Smooth muscle cell (in vitro differentiated cells): ENCODE results near the gene FIGNL2. TPM values are rescaled to one million over a fixed set of nuclear protein-coding genes. Genes with fewer than 3 reads are reported as not detected.

Experiments
- DNase-seq: peaks from one replicate; lab custom pipeline; 2025; ENCODE audit not compliant: unreplicated experiment; lab: John Stamatoyannopoulos, UW
- H2AFZ ChIP-seq: fragments of 200-600 bp; sonication (generic); 2 replicates; pipeline ENCODE4 v1.6.0; 2016; ENCODE audit warnings: antibody characterized with exemption, low read depth, mild to moderate bottlenecking
- H3F3A ChIP-seq: fragments of 200-600 bp; sonication (generic); 2 replicates; pipeline ENCODE4 v1.6.0; 2017; ENCODE audit warnings: antibody characterized with exemption, low read depth
- H3K27ac ChIP-seq: fragments of 200-600 bp; sonication (generic); 2 replicates; pipeline ENCODE4 v1.5.1; 2016; ENCODE audit warnings: low read depth, mild to moderate bottlenecking
- H3K27me3 ChIP-seq: fragments of 200-600 bp; sonication (generic); 2 replicates; pipeline ENCODE4 v1.6.1; 2016; ENCODE audit warnings: low read depth, mild to moderate bottlenecking
- H3K36me3 ChIP-seq: fragments of 200-600 bp; sonication (generic); 2 replicates; pipeline ENCODE4 v1.5.1; 2016; ENCODE audit warnings: low read depth
- H3K4me1 ChIP-seq: fragments of 200-600 bp; sonication (generic); 2 replicates; pipeline ENCODE4 v1.5.1; 2016; ENCODE audit warnings: low read depth
- H3K4me2 ChIP-seq: fragments of 200-600 bp; sonication (generic); 2 replicates; pipeline ENCODE4 v1.6.0; 2016; ENCODE audit warnings: mild to moderate bottlenecking
- H3K4me3 ChIP-seq: fragments of 200-600 bp; sonication (generic); 2 replicates; pipeline ENCODE4 v1.5.1; 2016; ENCODE audit warnings: mild to moderate bottlenecking
- H3K79me2 ChIP-seq: fragments of 200-600 bp; sonication (generic); 2 replicates; pipeline ENCODE4 v1.6.0; 2016; ENCODE audit warnings: low read depth, mild to moderate bottlenecking
- H3K9ac ChIP-seq: fragments of 200-600 bp; sonication (generic); 2 replicates; pipeline ENCODE4 v1.6.0; 2016; ENCODE audit warnings: low read depth
- H3K9me3 ChIP-seq: fragments of 200-600 bp; sonication (generic); replicated peaks from 2 replicates; pipeline ENCODE4 v1.5.1; 2016; ENCODE audit warnings: low read depth
- H4K20me1 ChIP-seq: fragments of 200-600 bp; sonication (generic); 2 replicates; pipeline ENCODE4 v1.6.0; 2016; ENCODE audit warnings: low read depth
- WGBS: methylation state at CpG from one replicate; pipeline ENCODE4 v1.1.7; 2016; ENCODE audit warnings: low lambda C conversion rate; 5-methylcytosine and 5-hydroxymethylcytosine counted together
- polyA plus RNA-seq: library from polyadenylated mRNA; unstranded; fragments of >200 nt; fragmentation: Nextera tagmentation; extraction: Ambion mirVana; gene quantifications from 2 replicates; pipeline ENCODE4 v1.2.1, GENCODE V29; 2016
- total RNA-seq: library from RNA; depleted of rRNA; stranded (reverse); fragments of >200 nt; gene quantifications from 2 replicates; pipeline ENCODE4 v1.2.3, GENCODE V29; 2014
- TF ChIP-seq, protein P1 (sequence below): fragments of 200-600 bp; sonication (generic); IDR thresholded peaks from 2 replicates; pipeline ENCODE4 v1.5.1; 2017; ENCODE audit warnings: borderline replicate concordance, mild to moderate bottlenecking, antibody characterized with exemption; ENCODE audit not compliant: insufficient read depth, poor library complexity, severe bottlenecking

Gene FIGNL2
- total and polyA plus RNA-seq, 2 experiments from 2014 or later = 1.1 to 2.7 TPM

DNA sequence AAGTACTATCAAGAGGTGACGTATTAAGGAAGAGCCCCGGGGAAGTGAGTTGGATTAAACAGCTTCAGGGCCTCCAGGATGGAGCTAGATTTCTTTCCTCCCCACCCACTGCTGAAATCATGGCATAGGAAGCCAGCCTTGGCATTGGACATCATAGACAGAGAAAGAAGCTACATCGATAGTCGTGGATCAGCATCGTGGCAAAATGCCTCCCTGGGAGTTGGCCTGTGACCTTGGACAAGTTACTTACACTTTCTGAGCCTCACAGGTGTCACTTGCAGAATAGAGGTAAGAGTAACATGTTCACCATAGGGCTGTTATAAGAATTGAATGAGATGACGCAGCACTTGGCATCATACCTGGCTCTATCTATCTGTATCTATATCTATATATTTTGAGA is 45.3 kb upstream of the FIGNL2 start:
- TF ChIP-seq, protein P1, sequence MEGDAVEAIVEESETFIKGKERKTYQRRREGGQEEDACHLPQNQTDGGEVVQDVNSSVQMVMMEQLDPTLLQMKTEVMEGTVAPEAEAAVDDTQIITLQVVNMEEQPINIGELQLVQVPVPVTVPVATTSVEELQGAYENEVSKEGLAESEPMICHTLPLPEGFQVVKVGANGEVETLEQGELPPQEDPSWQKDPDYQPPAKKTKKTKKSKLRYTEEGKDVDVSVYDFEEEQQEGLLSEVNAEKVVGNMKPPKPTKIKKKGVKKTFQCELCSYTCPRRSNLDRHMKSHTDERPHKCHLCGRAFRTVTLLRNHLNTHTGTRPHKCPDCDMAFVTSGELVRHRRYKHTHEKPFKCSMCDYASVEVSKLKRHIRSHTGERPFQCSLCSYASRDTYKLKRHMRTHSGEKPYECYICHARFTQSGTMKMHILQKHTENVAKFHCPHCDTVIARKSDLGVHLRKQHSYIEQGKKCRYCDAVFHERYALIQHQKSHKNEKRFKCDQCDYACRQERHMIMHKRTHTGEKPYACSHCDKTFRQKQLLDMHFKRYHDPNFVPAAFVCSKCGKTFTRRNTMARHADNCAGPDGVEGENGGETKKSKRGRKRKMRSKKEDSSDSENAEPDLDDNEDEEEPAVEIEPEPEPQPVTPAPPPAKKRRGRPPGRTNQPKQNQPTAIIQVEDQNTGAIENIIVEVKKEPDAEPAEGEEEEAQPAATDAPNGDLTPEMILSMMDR = no peak
- no peaks in the 10 kb centered on the region for H3K27me3 ChIP-seq
- H3K4me1 ChIP-seq = no peaks in the 10 kb centered on the region
- no peak overlapping the region for H2AFZ ChIP-seq
- no peaks in the 10 kb centered on the region for H3K36me3 ChIP-seq
- no peaks in the 10 kb centered on the region for H3K9me3 ChIP-seq
- H3K4me2 ChIP-seq = no peak overlapping the region
- 92% methylated on average over 6 of the region's 6 CpGs for WGBS
- H3K79me2 ChIP-seq = no peaks in the 10 kb centered on the region
- H4K20me1 ChIP-seq = no peaks in the 10 kb centered on the region
- H3K27ac ChIP-seq = no peak overlapping the region
- H3F3A ChIP-seq = no peaks in the 10 kb centered on the region
- no peak overlapping the region for H3K4me3 ChIP-seq
- no peak for DNase-seq
- no peak overlapping the region for H3K9ac ChIP-seq

DNA sequence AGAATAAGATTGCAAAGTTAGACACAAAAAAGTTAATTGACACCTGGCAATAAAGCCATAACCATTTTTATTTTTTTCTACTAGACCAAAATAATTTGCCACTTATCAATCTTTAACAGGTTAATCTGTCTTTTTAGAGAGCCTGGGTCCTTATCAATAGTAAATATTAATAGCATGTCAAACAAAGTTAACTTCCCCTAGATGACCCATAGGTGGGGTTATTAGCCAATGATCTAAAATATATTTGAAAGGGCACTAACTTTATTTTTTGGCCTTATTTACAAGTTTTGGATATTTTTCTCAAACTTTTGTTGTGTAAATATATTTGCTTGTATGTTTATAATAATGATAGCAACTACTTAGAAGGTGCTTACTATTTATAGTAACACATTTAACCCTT is 43.3 kb upstream of the FIGNL2 start:
- Histone ChIP-seq H3F3A (no peaks in the 10 kb centered on the region), H3K4me3 (no peak overlapping the region), H3K9ac (no peak overlapping the region), H3K79me2 (no peaks in the 10 kb centered on the region), H3K4me1 (no peaks in the 10 kb centered on the region), H3K9me3 (no peaks in the 10 kb centered on the region), H3K27me3 (no peaks in the 10 kb centered on the region), H3K4me2 (no peak overlapping the region), H3K27ac (no peak overlapping the region), H4K20me1 (no peaks in the 10 kb centered on the region), H3K36me3 (no peaks in the 10 kb centered on the region), H2AFZ (no peak overlapping the region)
- TF ChIP-seq, protein P1 = peak; percentile 36
- no peak for DNase-seq

DNA sequence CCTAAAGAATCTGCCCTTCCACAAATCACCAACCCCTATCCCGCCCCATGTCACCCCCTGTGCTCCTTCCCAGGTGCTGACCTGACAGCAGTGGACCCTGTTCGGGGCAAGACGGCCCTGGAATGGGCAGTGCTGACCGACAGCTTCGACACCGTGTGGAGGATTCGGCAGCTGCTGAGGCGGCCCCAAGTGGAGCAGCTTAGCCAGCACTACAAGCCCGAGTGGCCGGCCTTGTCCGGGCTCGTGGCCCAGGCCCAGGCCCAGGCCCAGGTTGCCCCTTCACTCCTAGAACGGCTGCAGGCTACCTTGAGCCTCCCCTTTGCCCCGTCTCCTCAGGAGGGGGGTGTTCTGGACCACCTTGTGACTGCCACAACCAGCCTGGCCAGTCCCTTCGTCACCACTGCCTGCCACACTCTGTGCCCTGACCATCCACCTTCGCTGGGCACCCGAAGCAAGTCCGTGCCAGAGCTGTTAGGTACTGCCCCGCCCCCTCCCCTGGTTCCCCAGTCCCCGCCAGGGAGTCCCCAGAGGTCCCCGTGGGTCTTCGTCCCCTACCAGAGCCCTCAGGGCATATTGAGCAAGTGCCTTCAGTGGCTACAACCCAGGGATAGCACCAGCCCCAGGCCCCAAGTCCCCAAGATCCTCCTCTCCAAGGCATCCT is 42.1 kb upstream of the FIGNL2 start:
- Histone ChIP-seq H3K27me3 (no peaks in the 10 kb centered on the region), H3K4me3 (no peak overlapping the region), H3K36me3 (no peaks in the 10 kb centered on the region), H3K9ac (no peak overlapping the region), H3K4me2 (no peak overlapping the region), H2AFZ (no peak overlapping the region), H4K20me1 (no peaks in the 10 kb centered on the region), H3K27ac (no peak overlapping the region), H3K4me1 (no peaks in the 10 kb centered on the region), H3F3A (peaks cover 7% of the 10 kb centered on the region), H3K79me2 (no peaks in the 10 kb centered on the region), H3K9me3 (no peaks in the 10 kb centered on the region)
- DNase-seq = no peak
- WGBS = 89% methylated on average over 21 of the region's 22 CpGs
- TF ChIP-seq, protein P1 = no peak

DNA sequence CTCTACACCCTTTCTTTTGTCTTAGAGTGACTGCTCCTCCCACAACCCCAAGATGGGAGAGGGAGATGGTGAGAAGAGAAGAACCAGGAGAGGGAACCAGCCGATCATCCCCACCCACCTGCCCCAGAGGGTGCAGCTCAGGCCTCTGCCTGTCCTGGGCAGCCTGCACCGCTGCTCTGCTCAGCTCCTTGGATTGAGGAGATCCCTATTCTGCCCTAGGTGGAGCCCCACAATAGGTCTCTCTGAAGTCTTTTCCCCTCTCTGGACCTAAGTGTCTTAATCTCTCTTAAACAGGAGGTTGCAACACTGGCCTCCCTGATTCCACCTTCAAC is 41.6 kb upstream of the FIGNL2 start:
- no peak overlapping the region for H2AFZ ChIP-seq
- no peak overlapping the region for H3K4me3 ChIP-seq
- H3K4me1 ChIP-seq = no peaks in the 10 kb centered on the region
- H3K9me3 ChIP-seq = no peaks in the 10 kb centered on the region
- no peak for DNase-seq
- H3K9ac ChIP-seq = no peak overlapping the region
- H3K36me3 ChIP-seq = no peaks in the 10 kb centered on the region
- no peak overlapping the region for H3K4me2 ChIP-seq
- no peaks in the 10 kb centered on the region for H4K20me1 ChIP-seq
- H3K79me2 ChIP-seq = no peaks in the 10 kb centered on the region
- no peaks in the 10 kb centered on the region for H3K27me3 ChIP-seq
- TF ChIP-seq, protein P1 = no peak
- no peak overlapping the region for H3K27ac ChIP-seq
- 92% methylated on average over 2 of the region's 2 CpGs for WGBS
- peaks cover 7% of the 10 kb centered on the region for H3F3A ChIP-seq
